Gastrocnemius medialis (tissue), 4 donors: Measurements from ENCODE around the gene OR51S1.

Source experiments
- POLR2A ChIP-seq, 2 donors: fragments of 450-650 bp; IDR thresholded peaks; one replicate each; pipeline ENCODE4 v1.6.1; 2017; ENCODE audit warnings: antibody characterized with exemption in 2 of 2, mild to moderate bottlenecking in 2 of 2, moderate library complexity in 2 of 2
- TF ChIP-seq, protein P1 (sequence below), 5 experiments: fragments of 450-650 bp in 3 of 5; fragments of 200-600 bp in 2 of 5; sonication (generic) in 2 of 5; IDR thresholded peaks in 4 of 5; conservative IDR thresholded peaks in 1 of 5; 1 replicate in 4 of 5; 2 replicates in 1 of 5; pipeline ENCODE4 v1.5.1; 2016 to 2019; ENCODE audit warnings: antibody characterized with exemption in 5 of 5, mild to moderate bottlenecking in 3 of 5, moderate library complexity in 3 of 5

DNA sequence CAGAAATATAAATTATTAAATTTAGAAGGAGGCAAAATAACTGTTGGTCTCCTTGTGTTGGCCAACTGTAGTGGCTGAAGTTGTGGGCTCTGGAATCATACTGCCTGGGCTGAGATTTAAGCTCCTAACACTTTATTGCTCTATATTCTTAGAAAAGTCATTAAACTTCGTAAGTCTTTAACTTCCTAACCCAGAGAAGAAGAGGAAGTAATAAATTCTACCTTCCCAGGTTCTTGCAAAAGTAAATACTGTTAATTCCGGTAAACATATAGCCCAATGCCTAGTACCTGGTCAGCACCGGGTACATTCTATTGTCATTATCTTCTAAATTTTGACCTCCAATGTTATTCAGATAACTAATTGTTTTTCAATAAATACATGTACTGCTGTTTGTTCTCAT lies 37.2 kb upstream of the OR51S1 start:
- TF ChIP-seq, protein P1, sequence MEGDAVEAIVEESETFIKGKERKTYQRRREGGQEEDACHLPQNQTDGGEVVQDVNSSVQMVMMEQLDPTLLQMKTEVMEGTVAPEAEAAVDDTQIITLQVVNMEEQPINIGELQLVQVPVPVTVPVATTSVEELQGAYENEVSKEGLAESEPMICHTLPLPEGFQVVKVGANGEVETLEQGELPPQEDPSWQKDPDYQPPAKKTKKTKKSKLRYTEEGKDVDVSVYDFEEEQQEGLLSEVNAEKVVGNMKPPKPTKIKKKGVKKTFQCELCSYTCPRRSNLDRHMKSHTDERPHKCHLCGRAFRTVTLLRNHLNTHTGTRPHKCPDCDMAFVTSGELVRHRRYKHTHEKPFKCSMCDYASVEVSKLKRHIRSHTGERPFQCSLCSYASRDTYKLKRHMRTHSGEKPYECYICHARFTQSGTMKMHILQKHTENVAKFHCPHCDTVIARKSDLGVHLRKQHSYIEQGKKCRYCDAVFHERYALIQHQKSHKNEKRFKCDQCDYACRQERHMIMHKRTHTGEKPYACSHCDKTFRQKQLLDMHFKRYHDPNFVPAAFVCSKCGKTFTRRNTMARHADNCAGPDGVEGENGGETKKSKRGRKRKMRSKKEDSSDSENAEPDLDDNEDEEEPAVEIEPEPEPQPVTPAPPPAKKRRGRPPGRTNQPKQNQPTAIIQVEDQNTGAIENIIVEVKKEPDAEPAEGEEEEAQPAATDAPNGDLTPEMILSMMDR (IDR thresholded peaks at IDR 0.05 in 4 of 5, conservative IDR thresholded peaks at IDR 0.05 in 1 of 5) = no peak
- no peak for TF ChIP-seq POLR2A (IDR thresholded peaks at IDR 0.05)
